HK-2 (cell line): Measurements from ENCODE around the gene FXYD7.

Source experiments
- DNase-seq: peaks from one replicate; pipeline ENCODE4 v3.0.0-alpha.2; 2018; ENCODE audit not compliant: unreplicated experiment

FXYD7 gene

GRCh38 chr19:35199481-35199880 is 56.4 kb downstream of the FXYD7 start:
- DNase-seq: no peak

GRCh38 chr19:35202722-35203688 is 60.0 kb downstream of the FXYD7 start:
- DNase-seq: no peak
